IPS DF 6.9 (cell line): ENCODE data around the gene CFAP100.
A peak's percentile ranks its signal among the peaks of the same experiment; 100 is the strongest.

Experiments
- DNase-seq: peaks from one replicate; pipeline ENCODE4 v3.0.0-alpha.2; 2013; ENCODE audit warnings: low read depth, low spot score
- H3K27ac ChIP-seq: one replicate; pipeline ENCODE4 v1.5.1; 2013; ENCODE audit warnings: low read length, control low read depth
- H3K27me3 ChIP-seq: 2 replicates; pipeline ENCODE4 v1.6.1; 2013; ENCODE audit warnings: mild to moderate bottlenecking, low read length; ENCODE audit not compliant: control insufficient read depth, insufficient read depth
- H3K36me3 ChIP-seq: 2 replicates; pipeline ENCODE4 v1.6.1; 2013; ENCODE audit warnings: low read length; ENCODE audit not compliant: control insufficient read depth, insufficient read depth
- H3K4me1 ChIP-seq: 2 replicates; pipeline ENCODE4 v1.6.1; 2013; ENCODE audit warnings: low read length; ENCODE audit not compliant: control insufficient read depth, insufficient read depth
- H3K4me3 ChIP-seq: 2 replicates; pipeline ENCODE4 v1.5.1; 2013; ENCODE audit warnings: mild to moderate bottlenecking, low read length
- H3K9me3 ChIP-seq: 2 replicates; pipeline ENCODE4 v1.6.1; 2013; ENCODE audit warnings: low read length, inconsistent platforms; ENCODE audit not compliant: control insufficient read depth, insufficient read depth
- WGBS: extraction: QIAGEN DNeasy Blood & Tissue Kit; methylation state at CpG from one replicate; pipeline ENCODE4 v1.1.7; 2013; ENCODE audit warnings: mixed read lengths, missing lambda C conversion rate; ENCODE audit not compliant: insufficient read length, insufficient coverage; 5-methylcytosine and 5-hydroxymethylcytosine counted together

Gene CFAP100

DNA sequence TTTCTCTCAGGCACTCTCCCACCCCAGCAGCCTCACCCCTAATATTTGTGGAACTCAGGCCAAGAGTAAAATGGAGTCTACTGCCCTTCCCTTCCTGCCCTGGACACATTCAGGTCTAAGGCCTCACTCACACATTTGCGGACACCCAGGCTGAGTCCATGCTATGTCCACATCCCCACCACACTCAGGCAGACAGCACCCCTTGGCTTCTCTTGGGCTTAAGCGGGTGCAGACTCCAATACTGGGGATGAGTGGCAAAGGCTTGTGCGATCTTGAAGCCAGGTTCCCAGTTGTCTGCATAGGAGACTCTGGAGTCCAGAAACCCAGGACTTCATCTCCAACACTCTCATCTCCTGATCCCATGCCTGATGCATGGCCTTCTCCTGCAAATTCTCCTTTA lies 17.5 kb upstream of the CFAP100 start:
- Histone ChIP-seq H3K4me3 (no peak overlapping the region), H3K27ac (no peak overlapping the region), H3K27me3 (no peaks in the 10 kb centered on the region), H3K4me1 (no peaks in the 10 kb centered on the region; the same call in none of the 2 replicates), H3K9me3 (no peaks in the 10 kb centered on the region), H3K36me3 (no peaks in the 10 kb centered on the region)
- WGBS = no CpG with 5 or more reads among the region's 3 CpGs
- no peak for DNase-seq

DNA sequence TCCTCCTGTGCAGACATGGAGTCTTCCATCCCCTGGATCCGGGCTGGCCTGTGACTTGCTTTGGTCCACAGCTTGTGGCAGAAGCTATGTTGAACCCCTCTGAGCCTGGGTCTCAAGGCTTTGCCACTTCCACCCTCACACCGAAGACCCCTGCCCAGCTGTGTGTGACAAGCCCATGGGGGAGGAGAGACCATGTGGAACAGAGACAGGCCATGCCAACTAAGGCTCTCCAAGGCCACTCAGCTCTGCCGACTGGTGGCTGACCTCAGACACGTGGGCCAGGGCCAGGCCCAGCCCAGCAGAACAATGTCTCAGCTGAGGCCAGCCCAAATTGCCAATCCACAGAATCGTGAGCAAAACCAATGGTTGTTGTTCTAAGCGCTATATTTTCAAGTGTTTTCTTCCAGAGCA lies 16.4 kb upstream of the CFAP100 start:
- DNase-seq = no peak
- no CpG with 5 or more reads among the region's 6 CpGs for WGBS
- H3K9me3 ChIP-seq = no peaks in the 10 kb centered on the region

DNA sequence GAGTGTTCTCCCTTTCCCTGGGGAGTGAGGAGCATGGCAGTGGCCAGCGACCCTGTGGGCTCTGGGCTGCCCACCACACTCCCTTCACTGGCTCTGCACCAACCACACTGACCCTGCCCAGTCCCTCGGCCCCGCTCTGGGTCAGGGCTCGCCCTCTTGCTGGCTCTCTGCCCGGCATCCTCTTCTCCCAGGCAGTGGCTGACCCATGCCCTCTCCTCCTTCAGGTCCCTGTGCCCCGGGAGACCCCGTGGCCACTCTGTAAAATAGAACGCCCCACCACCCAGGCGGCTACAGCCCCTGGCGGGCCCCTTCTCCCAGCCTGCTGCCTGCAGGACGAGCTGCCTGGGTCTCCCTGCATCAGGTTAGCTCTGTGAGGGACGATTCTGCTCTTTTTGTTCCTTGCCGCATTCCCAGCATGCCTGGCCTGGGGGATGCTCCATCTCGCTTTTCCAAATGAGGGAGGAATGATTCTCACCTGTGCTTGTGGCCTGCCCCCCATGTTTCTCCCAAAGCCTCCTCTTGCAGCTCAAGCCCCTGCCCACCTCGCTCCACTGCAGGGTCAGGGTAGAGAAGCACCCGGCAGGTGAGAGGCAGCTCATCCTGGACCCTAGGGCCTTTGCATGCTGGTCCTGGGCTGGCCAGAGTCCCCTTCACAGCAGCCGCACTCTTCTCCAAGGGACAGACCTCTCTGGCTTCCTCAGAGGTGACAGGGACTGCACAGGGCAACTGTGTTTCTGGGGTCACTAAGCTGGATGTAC lies 14.5 kb upstream of the CFAP100 start:
- H3K9me3 ChIP-seq = no peaks in the 10 kb centered on the region
- H3K27ac ChIP-seq = no peak overlapping the region
- H3K36me3 ChIP-seq = no peaks in the 10 kb centered on the region
- no peaks in the 10 kb centered on the region for H3K27me3 ChIP-seq
- DNase-seq = no peak
- WGBS = no CpG with 5 or more reads among the region's 17 CpGs
- no peak overlapping the region for H3K4me3 ChIP-seq
- H3K4me1 ChIP-seq = no peaks in the 10 kb centered on the region; the same call in 1 of the 2 replicates

More for the DNA sequence above, 16.4 kb upstream of the CFAP100 start:
- no peak overlapping the region for H3K27ac ChIP-seq
- H3K27me3 ChIP-seq = no peaks in the 10 kb centered on the region
- H3K4me3 ChIP-seq = no peak overlapping the region
- no peaks in the 10 kb centered on the region; the same call in 1 of the 2 replicates for H3K4me1 ChIP-seq
- H3K36me3 ChIP-seq = no peaks in the 10 kb centered on the region

DNA sequence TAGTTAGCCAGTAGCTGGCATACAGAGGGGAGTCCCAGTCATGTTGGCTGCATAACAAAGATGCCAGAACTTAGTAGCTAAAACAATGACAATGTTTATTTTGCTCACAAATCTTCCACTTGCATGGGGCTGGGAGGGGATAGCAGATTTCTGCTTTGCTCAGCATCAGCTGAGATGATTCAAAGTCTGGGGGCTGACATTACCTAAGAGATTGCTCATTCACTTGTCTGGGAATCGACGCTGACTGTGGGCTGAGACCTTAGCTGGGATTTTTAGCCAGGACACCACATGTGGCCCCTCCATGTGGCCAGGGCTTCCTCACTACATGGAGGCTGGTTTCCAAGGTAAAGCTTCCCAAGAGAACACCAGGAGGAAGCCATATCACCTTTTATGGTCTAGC lies 12.7 kb upstream of the CFAP100 start:
- no peaks in the 10 kb centered on the region; the same call in 1 of the 2 replicates for H3K4me1 ChIP-seq
- H3K36me3 ChIP-seq = no peaks in the 10 kb centered on the region
- no peak for DNase-seq
- WGBS = no CpG with 5 or more reads among the region's 2 CpGs
- H3K27me3 ChIP-seq = no peaks in the 10 kb centered on the region
- no peaks in the 10 kb centered on the region for H3K9me3 ChIP-seq
- H3K27ac ChIP-seq = no peak overlapping the region
- no peak overlapping the region for H3K4me3 ChIP-seq

DNA sequence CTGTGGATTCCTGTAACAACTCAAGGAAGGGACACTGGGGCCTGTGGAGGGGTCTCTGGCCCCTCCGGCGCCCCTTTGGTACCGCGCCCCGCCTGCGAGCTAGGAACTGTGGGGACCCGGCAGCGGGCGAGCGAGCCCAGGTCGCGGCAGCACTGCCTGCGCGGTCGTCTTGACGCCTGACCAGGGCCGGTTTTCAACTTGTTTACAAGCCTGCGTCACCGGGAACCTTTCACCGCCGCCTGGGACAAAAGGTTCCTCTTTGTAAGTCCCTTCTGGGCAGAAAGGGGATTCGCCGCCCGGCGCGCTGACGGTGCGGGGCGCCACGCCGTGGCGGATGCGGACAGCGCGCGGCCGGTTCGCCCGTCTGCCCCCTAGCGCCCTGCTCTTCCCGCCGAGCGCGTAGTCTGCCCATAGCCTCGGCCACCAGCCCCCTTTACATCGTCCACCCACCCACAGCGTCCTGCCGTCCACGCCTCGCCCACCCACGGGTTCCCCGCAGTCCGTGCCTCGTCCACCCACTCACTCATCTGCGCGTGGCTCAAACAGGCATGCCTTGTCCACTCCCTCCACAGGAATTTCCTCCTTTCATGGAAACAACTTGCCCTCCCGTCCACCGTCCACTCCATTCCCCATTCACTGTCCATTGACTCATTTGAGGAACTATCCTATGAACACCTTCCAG lies 5.5 kb upstream of the CFAP100 start:
- Histone ChIP-seq H3K4me3 (peak overlapping the region; percentile 9; the same call in 1 of the 2 replicates), H3K4me1 (peaks cover 4% of the 10 kb centered on the region), H3K27me3 (peaks cover 8% of the 10 kb centered on the region; the same call in 1 of the 2 replicates), H3K9me3 (no peaks in the 10 kb centered on the region), H3K27ac (no peak overlapping the region), H3K36me3 (no peaks in the 10 kb centered on the region)
- DNase-seq = peak; percentile 73
- no CpG with 5 or more reads among the region's 58 CpGs for WGBS

DNA sequence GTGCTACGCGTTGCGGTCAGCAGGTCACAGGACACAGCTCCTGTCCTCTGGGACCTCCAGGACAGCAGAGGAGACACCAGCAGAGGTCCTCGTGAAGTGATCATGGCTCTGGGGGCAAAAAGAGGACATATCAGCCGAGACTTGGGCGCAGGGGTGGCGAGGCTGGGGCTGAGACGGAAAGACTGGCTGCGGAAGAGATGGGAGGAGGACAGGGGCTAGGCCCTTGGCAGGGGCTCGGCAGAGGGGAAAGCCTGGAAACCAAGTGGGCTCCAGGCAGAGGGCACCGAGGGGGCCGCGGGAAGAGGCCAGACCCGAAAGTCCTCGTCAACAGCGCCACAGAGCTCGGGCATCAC lies 4.9 kb upstream of the CFAP100 start:
- H3K36me3 ChIP-seq = no peaks in the 10 kb centered on the region
- H3K9me3 ChIP-seq = no peaks in the 10 kb centered on the region
- H3K27ac ChIP-seq = no peak overlapping the region
- no peak for DNase-seq
- H3K4me3 ChIP-seq = no peak overlapping the region
- peaks cover 4% of the 10 kb centered on the region for H3K4me1 ChIP-seq
- no CpG with 5 or more reads among the region's 17 CpGs for WGBS
- H3K27me3 ChIP-seq = peaks cover 9% of the 10 kb centered on the region; the same call in 1 of the 2 replicates

DNA sequence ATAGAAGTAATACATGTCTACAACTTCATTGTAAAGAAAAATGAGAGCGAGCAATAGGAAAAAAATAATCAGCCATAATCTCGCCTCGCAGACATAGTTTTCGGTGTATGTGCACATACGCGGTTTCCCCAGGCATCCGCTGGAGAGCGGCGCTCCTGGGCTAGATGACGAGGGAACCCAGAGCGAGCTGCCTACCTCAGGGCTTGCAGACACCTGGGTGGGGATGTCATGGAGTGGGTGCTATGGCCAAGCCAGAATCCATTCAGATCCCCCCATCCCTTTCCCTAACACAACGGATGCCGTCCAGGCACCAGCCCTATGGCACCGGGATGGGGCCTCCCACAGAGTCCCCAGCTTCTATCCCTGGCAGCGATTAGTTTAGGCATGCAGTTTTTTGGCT lies 4.5 kb upstream of the CFAP100 start:
- Histone ChIP-seq H3K36me3 (no peaks in the 10 kb centered on the region), H3K4me3 (no peak overlapping the region), H3K4me1 (peaks cover 4% of the 10 kb centered on the region), H3K9me3 (no peaks in the 10 kb centered on the region), H3K27ac (no peak overlapping the region), H3K27me3 (peaks cover 10% of the 10 kb centered on the region; the same call in 1 of the 2 replicates)
- WGBS = no CpG with 5 or more reads among the region's 15 CpGs
- DNase-seq = no peak

DNA sequence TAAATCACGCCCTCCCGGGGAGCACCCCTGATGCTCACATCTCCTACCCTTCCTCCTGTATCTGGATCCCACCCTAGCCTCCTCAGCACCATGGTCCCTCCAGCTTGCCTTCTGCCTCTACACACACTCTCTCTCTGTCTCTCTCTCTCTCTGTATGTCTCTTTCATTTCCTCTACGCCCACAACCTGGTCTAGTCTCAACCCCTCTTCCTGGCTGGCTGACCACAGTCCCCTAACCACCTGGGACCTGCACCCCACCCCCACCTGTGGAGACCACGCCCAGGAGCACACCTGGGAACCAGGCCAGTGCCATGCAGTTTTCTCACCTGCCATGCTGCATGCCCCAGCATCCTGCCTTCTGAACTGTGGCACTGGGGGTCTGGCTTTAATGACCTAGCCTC lies 4.0 kb upstream of the CFAP100 start:
- Histone ChIP-seq H3K27me3 (peaks cover 13% of the 10 kb centered on the region; the same call in 1 of the 2 replicates), H3K36me3 (no peaks in the 10 kb centered on the region), H3K9me3 (no peaks in the 10 kb centered on the region), H3K4me3 (no peak overlapping the region), H3K27ac (no peak overlapping the region), H3K4me1 (peaks cover 4% of the 10 kb centered on the region)
- WGBS = no CpG with 5 or more reads among the region's 4 CpGs
- no peak for DNase-seq

DNA sequence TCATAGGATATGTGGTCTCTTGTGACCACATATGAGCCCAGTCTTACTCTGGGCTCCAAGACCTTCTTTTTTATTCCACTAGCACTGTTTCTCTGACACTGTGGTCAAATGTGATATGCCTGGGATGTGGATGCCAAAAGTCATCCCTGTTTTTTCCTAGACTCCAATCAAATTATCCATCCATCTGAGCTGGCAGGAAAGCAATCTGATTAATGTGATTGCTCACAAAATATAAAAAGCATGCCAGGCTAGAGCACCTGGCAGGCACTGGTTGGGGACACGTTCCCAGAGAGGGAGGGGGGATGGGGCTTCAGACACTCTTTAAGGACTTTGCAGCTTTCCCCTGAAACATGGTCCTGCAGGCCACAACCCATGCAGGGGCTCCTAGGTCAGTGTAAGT lies 3.1 kb upstream of the CFAP100 start:
- Histone ChIP-seq H3K4me3 (no peak overlapping the region), H3K9me3 (no peaks in the 10 kb centered on the region), H3K27me3 (peaks cover 13% of the 10 kb centered on the region; the same call in 1 of the 2 replicates), H3K27ac (no peak overlapping the region), H3K36me3 (no peaks in the 10 kb centered on the region), H3K4me1 (peaks cover 4% of the 10 kb centered on the region)
- no peak for DNase-seq
- WGBS = no CpG with 5 or more reads among the region's 1 CpG

DNA sequence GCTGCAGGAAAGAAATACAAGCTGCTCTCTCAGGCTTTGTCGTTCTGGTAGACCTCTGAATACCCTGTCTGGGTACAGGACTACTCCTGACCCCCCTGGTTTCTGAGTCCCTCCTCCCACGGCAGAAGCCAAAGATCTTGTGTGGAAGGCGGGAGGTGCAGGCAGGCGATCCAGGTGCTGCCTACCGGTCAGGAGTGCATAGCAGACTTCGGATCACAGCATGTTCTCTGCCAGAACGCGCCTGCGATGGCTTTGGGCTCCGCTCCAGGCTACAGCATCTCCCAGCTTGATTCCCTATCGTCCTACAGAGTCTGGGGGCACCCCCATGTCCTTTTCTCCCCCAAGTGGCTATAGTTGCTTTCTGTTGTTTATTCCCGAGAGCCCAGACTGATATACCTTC lies 2.5 kb upstream of the CFAP100 start:
- H3K4me1 ChIP-seq = peaks cover 4% of the 10 kb centered on the region
- no peak overlapping the region for H3K27ac ChIP-seq
- H3K9me3 ChIP-seq = no peaks in the 10 kb centered on the region
- H3K27me3 ChIP-seq = peaks cover 13% of the 10 kb centered on the region; the same call in 1 of the 2 replicates
- no peak for DNase-seq
- no peaks in the 10 kb centered on the region for H3K36me3 ChIP-seq
- no CpG with 5 or more reads among the region's 12 CpGs for WGBS
- H3K4me3 ChIP-seq = no peak overlapping the region
